Activated naive CD4-positive, alpha-beta T cell treated with anti-CD3 and anti-CD28 coated beads for 36 hours (primary cell): ENCODE measurements around the gene ADAMTSL2. TPM values are rescaled to one million over a fixed set of nuclear protein-coding genes. Genes with fewer than 3 reads are reported as not detected.
"Not testable (repeated sequence)": the region's sequence is repeated elsewhere in the genome, so short reads cannot be mapped to it uniquely, and the experiment has no call there.

Experiments used
- CTCF ChIA-PET: fragments of 350-600 bp; sonication (Branson Sonifier 250); formaldehyde crosslinking; loops from one replicate; lab custom pipeline; 2021; ENCODE audit warnings: antibody characterized with exemption; lab: Charles Lee
- DNase-seq: peaks from one replicate; pipeline ENCODE4 v3.0.0-alpha.2; 2020
- H3K27ac Mint-ChIP-seq: one replicate; pipeline ENCODE4 v1.8.0; 2021; ENCODE audit warnings: mild to moderate bottlenecking, mixed read lengths
- H3K27me3 Mint-ChIP-seq: one replicate; pipeline ENCODE4 v1.8.0; 2021; ENCODE audit warnings: low read depth, mixed read lengths
- H3K36me3 Mint-ChIP-seq: one replicate; pipeline ENCODE4 v1.8.0; 2021; ENCODE audit warnings: low read depth, mixed read lengths
- H3K4me1 Mint-ChIP-seq: one replicate; pipeline ENCODE4 v1.8.0; 2021; ENCODE audit warnings: low read depth, mixed read lengths
- H3K4me3 Mint-ChIP-seq: one replicate; pipeline ENCODE4 v1.8.0; 2021; ENCODE audit warnings: mild to moderate bottlenecking, moderate library complexity, mixed read lengths
- H3K9me3 Mint-ChIP-seq: one replicate; pipeline ENCODE4 v1.8.0; 2021; ENCODE audit warnings: mixed read lengths
- intact Hi-C: fragments of 100-400 bp; cut with micrococcal nuclease; formaldehyde crosslinking; loops from one replicate; pipeline ENCODE4 v1.15.1; 2023
- total RNA-seq, 2 experiments: library from RNA; stranded (reverse); gene quantifications; one replicate each; pipeline ENCODE4 v1.2.3, GENCODE V29; 2021

The ADAMTSL2 gene
- total RNA-seq, 2 experiments from 2014 or later, result 0.14 to 0.17 TPM

DNA sequence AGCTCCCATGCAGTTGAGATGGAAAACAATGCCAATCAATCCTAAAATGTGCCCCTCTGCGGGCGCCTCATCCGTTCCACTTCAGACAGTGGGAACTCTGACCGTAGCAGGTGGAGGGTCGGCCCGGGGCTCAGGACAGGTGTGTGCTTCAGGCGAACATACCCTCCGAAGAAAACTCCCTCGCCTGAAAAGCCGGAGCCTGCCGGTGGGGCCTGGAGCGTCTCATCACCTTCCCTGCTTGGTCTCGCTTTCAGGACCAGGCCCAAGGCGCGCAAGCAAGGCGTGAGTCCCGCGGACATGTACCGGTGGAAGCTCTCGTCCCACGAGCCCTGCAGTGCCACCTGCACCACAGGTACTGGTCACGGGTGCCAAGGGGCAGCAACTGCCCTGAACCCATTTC is 26.4 kb downstream of the ADAMTSL2 start:
- Mint-ChIP-seq H3K27ac (no peak overlapping the region), H3K27me3 (no peaks in the 10 kb centered on the region), H3K4me1 (peaks cover 20% of the 10 kb centered on the region), H3K4me3 (no peak overlapping the region), H3K9me3 (no peaks in the 10 kb centered on the region), H3K36me3 (no peaks in the 10 kb centered on the region)
- no peak for DNase-seq
- CTCF ChIA-PET, result interaction anchor here (1.1 to 1.4 kb wide), 2 partner anchors 221 to 375 kb away, joined by 3 read pairs; no protein-coding TSS in a partner anchor
- intact Hi-C loops, result no loop called here

DNA sequence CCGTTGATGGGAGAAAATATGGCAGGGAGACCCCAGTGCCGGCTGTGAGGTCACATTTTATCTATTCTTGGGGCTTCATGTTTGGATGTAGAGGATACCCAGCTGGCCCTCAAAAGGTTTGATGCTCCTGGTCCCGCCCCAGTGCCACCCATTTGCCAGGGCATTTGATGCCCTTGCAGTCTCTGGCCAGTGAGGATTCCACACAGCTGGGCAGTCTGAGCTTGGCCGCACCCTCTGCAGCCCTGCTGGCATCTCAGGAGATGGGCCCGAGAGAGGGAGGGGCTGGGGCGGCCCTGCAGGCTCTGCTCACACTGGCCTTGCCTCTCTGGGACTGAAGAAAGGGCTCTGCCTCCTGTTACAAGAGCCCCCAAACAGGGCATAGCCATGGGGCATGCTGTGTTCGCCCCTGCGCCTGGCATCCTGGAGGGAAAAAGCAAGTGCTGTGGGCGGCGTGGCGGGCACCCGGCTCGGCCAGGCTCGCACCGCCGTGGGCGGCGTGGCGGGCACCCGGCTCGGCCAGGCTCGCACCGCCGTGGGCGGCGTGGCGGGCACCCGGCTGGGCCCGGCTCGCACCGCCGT is 27.6 kb downstream of the ADAMTSL2 start:
- H3K27ac Mint-ChIP-seq, result no peak overlapping the region
- no peaks in the 10 kb centered on the region for H3K9me3 Mint-ChIP-seq
- peaks cover 20% of the 10 kb centered on the region for H3K4me1 Mint-ChIP-seq
- no peak for DNase-seq
- H3K36me3 Mint-ChIP-seq, result no peaks in the 10 kb centered on the region
- intact Hi-C loops, result no loop called here
- CTCF ChIA-PET, result interaction anchor here (1.1 to 1.4 kb wide), 2 partner anchors 220 to 376 kb away, joined by 3 read pairs; no protein-coding TSS in a partner anchor
- H3K4me3 Mint-ChIP-seq, result no peak overlapping the region
- H3K27me3 Mint-ChIP-seq, result no peaks in the 10 kb centered on the region

DNA sequence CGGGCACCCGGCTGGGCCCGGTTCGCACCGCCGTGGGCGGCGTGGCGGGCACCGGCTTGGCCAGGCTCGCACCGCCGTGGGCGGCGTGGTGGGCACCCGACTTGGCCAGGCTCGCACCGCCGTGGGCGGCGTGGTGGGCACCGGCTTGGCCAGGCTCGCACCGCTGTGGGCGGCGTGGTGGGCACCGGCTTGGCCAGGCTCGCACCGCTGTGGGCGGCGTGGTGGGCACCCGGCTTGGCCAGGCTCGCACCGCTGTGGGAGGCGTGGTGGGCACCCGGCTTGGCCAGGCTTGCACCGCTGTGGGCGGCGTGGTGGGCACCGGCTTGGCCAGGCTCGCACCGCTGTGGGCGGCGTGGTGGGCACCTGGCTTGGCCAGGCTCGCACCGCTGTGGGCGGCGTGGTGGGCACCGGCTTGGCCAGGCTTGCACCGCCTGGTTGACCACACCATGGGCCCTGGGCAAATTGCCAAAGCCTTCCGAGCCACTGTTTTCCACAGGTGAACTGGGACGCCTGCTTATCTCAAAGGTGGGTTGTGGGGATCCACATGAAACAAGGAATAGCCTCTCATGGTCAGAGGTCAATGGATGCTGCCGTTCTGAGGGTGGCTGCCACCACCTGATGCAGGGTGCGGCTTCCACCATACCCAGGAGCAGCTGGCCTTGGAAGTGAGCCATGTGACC is 28.2 kb downstream of the ADAMTSL2 start:
- H3K9me3 Mint-ChIP-seq, result no peaks in the 10 kb centered on the region
- peaks cover 20% of the 10 kb centered on the region for H3K4me1 Mint-ChIP-seq
- no peak overlapping the region for H3K4me3 Mint-ChIP-seq
- H3K36me3 Mint-ChIP-seq, result no peaks in the 10 kb centered on the region
- DNase-seq, result no peak
- intact Hi-C loops, result no loop called here
- no peaks in the 10 kb centered on the region for H3K27me3 Mint-ChIP-seq
- H3K27ac Mint-ChIP-seq, result no peak overlapping the region
- CTCF ChIA-PET, result no interaction called here

DNA sequence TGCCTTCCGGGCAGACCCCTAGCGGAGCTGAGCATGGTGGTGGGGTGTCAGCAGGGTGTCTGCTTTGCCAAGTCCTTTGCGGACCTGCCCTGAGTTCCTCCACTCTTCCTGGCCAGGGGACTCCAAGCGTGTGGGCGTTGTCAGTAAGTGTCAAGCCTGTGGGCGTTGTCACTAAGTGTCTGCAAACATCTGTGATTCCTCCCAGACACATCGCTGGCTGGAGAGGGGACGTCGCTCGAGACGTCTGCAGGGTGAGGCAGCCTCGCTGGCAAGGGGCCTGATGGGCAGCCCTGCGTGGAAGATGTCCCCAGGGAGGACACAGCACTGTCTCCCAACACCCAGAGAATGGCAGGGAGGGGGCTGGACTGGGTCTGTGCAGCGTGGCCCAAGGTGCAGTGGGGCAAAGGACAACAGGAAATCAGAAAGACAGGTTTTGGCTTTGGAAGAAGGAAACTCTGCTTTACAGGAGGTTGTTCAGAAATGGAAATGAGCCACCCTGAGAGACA is 28.8 kb downstream of the ADAMTSL2 start:
- no peaks in the 10 kb centered on the region for H3K9me3 Mint-ChIP-seq
- intact Hi-C loops, result no loop called here
- H3K4me3 Mint-ChIP-seq, result no peak overlapping the region
- H3K36me3 Mint-ChIP-seq, result no peaks in the 10 kb centered on the region
- DNase-seq, result no peak
- no peak overlapping the region for H3K27ac Mint-ChIP-seq
- H3K4me1 Mint-ChIP-seq, result peaks cover 16% of the 10 kb centered on the region
- no peaks in the 10 kb centered on the region for H3K27me3 Mint-ChIP-seq
- CTCF ChIA-PET, result no interaction called here

DNA sequence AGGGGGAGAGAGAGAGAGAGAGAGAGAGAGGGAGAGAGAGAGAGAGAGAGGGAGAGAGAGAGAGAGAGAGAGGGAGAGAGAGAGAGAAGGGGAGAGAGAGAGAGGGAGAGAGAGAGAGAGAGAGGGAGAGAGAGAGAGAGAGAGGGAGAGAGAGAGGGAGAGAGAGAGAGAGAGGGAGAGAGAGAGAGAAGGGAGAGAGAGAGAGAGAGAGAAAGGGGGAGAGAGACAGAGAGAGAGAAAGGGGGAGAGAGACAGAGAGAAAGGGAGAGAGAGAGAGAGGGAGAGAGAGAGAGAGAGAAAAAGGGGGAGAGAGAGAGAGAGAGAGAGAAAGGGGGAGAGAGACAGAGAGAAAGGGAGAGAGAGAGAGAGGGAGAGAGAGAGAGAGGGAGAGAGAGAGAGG is 29.3 kb downstream of the ADAMTSL2 start:
- H3K9me3 Mint-ChIP-seq, intact Hi-C loops, CTCF ChIA-PET, DNase-seq, H3K27ac Mint-ChIP-seq, H3K4me3 Mint-ChIP-seq, H3K27me3 Mint-ChIP-seq, H3K36me3 Mint-ChIP-seq: not testable (repeated sequence)
- H3K4me1 Mint-ChIP-seq, result peaks cover 11% of the 10 kb centered on the region

DNA sequence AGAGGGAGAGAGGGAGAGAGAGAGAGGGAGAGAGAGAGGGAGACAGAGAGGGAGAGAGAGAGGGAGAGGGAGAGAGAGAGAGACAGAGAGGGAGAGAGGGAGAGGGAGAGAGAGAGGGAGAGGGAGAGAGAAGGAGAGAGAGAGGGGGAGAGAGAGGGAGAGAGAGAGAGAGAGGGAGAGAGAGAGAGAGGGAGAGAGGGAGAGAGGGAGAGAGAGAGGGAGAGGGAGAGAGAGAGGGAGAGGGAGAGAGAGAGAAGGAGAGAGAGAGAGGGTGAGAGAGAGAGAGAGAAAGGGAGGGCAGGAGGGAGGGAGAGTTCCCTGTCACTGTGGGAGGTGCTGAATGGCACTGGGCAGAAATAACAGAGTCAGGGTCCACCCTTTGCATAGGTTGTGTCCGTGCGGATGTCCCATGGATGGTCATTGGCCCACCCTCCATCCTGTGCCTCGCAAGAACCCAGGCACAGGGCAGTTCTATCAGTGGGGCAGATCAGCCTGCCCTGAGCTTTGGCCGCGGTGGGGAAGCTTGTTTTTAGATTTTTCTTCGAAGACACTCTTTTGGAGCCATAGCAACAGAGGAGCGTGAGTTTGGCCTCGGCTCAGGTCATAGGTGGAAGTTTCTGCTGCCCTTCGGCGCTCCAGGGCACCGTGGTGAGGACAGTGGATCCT is 30.1 kb downstream of the ADAMTSL2 start:
- no peaks in the 10 kb centered on the region for H3K9me3 Mint-ChIP-seq
- H3K27me3 Mint-ChIP-seq, result no peaks in the 10 kb centered on the region
- peaks cover 7% of the 10 kb centered on the region for H3K4me1 Mint-ChIP-seq
- intact Hi-C loops, result no loop called here
- CTCF ChIA-PET, result no interaction called here
- DNase-seq, result no peak
- no peaks in the 10 kb centered on the region for H3K36me3 Mint-ChIP-seq
- no peak overlapping the region for H3K27ac Mint-ChIP-seq
- no peak overlapping the region for H3K4me3 Mint-ChIP-seq

DNA sequence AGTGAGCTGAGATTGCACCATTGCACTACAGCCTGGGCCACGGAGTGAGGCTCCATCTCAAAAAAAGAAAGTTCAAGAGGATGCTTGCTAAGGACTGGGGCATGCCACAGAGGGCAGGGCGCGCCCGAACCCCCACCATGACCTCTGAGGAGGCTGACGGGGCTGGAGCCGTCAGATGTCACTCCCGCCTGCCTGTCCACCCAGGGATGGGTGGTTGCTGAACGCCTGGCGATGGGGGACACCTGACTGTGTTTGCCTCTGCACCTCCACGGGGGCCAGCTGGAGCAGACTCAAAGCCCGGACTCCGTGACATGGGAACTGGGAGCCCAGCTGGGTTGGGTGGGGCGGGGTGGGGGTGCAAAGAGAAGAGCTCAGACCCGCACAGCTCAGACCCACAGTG is 31.9 kb downstream of the ADAMTSL2 start:
- Mint-ChIP-seq H3K27ac (no peak overlapping the region), H3K4me3 (no peak overlapping the region), H3K9me3 (no peaks in the 10 kb centered on the region), H3K36me3 (no peaks in the 10 kb centered on the region), H3K27me3 (no peaks in the 10 kb centered on the region), H3K4me1 (peaks cover 7% of the 10 kb centered on the region)
- intact Hi-C loops, result no loop called here
- no peak for DNase-seq
- CTCF ChIA-PET, result no interaction called here

DNA sequence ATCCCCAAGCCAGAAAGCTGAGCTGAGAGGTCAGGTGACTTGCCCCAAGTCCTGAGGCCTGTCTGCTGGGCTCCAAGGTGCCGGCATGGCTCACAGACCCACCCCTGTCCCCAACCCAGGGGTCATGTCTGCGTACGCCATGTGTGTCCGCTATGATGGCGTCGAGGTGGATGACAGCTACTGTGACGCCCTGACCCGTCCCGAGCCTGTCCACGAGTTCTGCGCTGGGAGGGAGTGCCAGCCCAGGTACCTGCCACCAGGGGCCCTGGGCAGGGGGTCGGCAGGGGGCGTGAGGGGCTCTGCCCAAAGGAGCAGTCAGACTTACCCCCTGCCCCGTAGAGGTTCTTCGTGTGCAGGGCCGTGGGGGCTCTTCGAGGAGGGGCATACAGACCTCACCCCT is 32.3 kb downstream of the ADAMTSL2 start:
- H3K27me3 Mint-ChIP-seq, result no peaks in the 10 kb centered on the region
- intact Hi-C loops, result no loop called here
- DNase-seq, result no peak
- H3K4me1 Mint-ChIP-seq, result peaks cover 7% of the 10 kb centered on the region
- no peaks in the 10 kb centered on the region for H3K9me3 Mint-ChIP-seq
- no peaks in the 10 kb centered on the region for H3K36me3 Mint-ChIP-seq
- no peak overlapping the region for H3K27ac Mint-ChIP-seq
- H3K4me3 Mint-ChIP-seq, result no peak overlapping the region
- CTCF ChIA-PET, result no interaction called here

DNA sequence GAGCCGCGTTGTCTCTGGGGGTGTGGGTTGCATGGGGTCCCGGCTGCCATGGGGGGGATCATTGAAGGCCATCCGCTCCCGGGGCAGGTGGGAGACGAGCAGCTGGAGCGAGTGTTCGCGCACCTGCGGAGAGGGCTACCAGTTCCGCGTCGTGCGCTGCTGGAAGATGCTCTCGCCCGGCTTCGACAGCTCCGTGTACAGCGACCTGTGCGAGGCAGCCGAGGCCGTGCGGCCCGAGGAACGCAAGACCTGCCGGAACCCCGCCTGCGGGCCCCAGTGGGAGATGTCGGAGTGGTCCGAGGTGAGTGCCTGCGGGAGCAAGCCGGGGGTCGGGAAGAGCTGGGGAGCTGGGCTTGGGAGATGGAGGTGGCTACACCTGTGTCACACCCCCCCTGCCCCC is 33.7 kb downstream of the ADAMTSL2 start:
- DNase-seq, result no peak
- intact Hi-C loops, result no loop called here
- Mint-ChIP-seq H3K27me3 (no peaks in the 10 kb centered on the region), H3K36me3 (no peaks in the 10 kb centered on the region), H3K27ac (no peak overlapping the region), H3K9me3 (no peaks in the 10 kb centered on the region), H3K4me3 (no peak overlapping the region), H3K4me1 (peaks cover 5% of the 10 kb centered on the region)
- CTCF ChIA-PET, result no interaction called here

DNA sequence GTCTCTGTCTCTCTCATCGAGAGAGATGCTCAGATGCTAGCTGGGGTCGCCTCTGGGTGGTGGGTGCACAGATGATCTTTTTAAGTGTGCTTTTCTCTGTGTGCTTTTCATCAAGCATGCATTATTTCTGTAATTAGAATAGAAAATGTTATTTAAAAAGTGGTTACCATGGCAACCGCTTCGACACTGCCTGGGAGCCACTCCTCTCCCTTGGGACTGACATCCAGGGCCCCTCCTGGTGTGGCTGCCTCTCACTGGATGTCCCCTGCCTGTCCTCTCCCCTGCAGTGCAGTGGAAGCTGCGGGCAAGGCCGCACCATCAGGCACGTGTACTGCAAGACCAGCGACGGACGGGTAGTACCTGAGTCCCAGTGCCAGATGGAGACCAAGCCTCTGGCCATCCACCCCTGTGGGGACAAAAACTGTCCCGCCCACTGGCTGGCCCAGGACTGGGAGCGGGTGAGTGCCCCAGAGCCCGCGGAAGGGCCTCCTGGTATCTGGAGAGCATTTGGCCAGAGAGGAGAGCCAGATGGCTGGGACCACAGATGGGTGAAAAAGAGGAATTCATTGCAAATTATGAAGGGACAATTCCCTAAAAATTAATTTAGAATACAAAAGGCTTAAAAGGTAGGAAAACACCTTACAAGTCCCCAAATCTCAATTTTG is 34.7 kb downstream of the ADAMTSL2 start:
- Mint-ChIP-seq H3K36me3 (no peaks in the 10 kb centered on the region), H3K27ac (no peak overlapping the region), H3K4me1 (no peaks in the 10 kb centered on the region), H3K9me3 (no peaks in the 10 kb centered on the region), H3K27me3 (no peaks in the 10 kb centered on the region), H3K4me3 (no peak overlapping the region)
- intact Hi-C loops, result no loop called here
- CTCF ChIA-PET, result interaction anchor here (0.6 kb wide), 2 partner anchors 20 to 1210 kb away, joined by 3 to 4 read pairs; no protein-coding TSS in a partner anchor
- DNase-seq, result no peak

DNA sequence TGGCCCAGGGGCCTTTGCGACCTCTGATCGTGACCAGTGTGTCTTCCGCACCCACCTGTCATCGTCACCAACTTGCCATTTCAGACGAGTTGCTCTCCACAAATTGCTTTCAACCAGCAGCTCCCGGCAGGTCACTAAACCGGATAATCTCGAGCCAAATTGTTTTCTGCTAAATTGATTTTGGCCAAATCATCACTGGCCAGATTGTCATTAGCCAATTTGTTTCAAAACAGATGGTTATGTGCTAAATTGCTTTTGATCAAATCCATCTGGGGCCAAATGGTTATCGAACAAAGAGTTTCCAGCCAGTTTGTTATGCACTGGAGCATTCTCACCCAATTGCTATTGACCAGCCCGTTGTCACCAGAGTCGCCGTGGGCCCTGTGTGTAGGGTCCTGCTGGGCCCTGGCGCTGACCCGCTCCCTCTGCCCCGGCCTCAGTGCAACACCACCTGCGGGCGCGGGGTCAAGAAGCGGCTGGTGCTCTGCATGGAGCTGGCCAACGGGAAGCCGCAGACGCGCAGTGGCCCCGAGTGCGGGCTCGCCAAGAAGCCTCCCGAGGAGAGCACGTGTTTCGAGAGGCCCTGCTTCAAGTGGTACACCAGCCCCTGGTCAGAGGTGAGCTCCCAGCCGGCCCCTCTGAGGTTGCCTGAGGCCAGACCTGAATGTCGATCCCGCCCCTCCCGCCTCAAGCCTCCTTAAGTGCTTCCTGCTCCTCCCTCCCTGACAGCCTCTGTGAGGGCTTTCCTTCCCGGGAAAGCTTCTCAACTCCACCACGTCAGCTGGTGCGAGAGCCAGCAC is 35.6 kb downstream of the ADAMTSL2 start:
- Mint-ChIP-seq H3K36me3 (no peaks in the 10 kb centered on the region), H3K4me3 (no peak overlapping the region), H3K9me3 (no peaks in the 10 kb centered on the region), H3K27me3 (no peaks in the 10 kb centered on the region), H3K4me1 (no peaks in the 10 kb centered on the region), H3K27ac (no peak overlapping the region)
- intact Hi-C loops, result no loop called here
- CTCF ChIA-PET, result no interaction called here
- DNase-seq, result no peak

DNA sequence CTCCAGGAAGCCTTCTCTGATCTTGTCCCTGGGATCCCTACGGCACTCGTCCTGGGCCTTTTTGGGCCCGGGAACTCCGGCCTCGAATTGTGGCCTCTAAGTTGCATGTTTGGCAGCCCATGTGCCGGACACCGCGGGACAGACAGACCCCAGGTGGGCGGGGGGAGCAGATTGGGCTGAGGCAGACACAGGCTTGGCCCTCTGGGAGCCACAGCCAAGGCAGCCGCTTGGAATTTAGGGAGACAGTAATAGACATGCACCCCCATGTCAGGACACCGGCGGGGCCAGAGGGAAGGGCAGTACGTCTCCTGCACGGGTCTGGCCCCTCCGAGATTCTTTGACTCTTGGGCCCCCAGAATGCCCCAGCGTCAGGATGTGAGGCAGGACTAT is 36.2 kb downstream of the ADAMTSL2 start:
- Mint-ChIP-seq H3K4me3 (no peak overlapping the region), H3K27ac (no peak overlapping the region), H3K4me1 (no peaks in the 10 kb centered on the region), H3K27me3 (no peaks in the 10 kb centered on the region), H3K9me3 (no peaks in the 10 kb centered on the region), H3K36me3 (no peaks in the 10 kb centered on the region)
- intact Hi-C loops, result no loop called here
- CTCF ChIA-PET, result no interaction called here
- no peak for DNase-seq
